Measurements from ENCODE around the gene CLEC1A. TPM values are rescaled to one million over a fixed set of nuclear protein-coding genes. Genes with fewer than 3 reads are reported as not detected.

Gene CLEC1A, protein sequence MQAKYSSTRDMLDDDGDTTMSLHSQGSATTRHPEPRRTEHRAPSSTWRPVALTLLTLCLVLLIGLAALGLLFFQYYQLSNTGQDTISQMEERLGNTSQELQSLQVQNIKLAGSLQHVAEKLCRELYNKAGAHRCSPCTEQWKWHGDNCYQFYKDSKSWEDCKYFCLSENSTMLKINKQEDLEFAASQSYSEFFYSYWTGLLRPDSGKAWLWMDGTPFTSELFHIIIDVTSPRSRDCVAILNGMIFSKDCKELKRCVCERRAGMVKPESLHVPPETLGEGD
- 18.7 and 24.4 TPM in 2 replicates for total RNA-seq

DNA sequence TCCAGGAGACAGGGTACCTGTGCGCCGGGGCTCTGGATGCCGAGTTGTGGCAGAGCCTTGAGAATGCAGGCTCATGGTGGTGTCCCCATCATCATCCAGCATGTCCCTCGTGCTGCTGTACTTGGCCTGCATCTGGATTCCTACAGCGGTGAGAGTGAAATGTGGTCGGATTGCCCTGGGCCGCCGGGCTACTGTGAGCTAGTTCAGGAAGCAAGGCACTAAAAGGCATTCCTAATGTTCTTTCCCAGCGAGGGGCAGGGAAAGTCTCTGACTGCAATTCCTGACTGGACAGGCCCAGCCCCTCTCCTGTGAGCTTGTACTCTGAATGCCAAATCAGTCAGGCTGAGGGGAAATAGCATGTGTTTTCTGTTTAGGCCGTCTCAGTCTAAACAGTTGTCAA is at the start of gene CLEC1A:
Gene CLEC1A, minus strand, starts transcription at position 195 of the 400 bp plus-strand sequence. Its CDS starts 63 bp downstream, at position 132.

DNA sequence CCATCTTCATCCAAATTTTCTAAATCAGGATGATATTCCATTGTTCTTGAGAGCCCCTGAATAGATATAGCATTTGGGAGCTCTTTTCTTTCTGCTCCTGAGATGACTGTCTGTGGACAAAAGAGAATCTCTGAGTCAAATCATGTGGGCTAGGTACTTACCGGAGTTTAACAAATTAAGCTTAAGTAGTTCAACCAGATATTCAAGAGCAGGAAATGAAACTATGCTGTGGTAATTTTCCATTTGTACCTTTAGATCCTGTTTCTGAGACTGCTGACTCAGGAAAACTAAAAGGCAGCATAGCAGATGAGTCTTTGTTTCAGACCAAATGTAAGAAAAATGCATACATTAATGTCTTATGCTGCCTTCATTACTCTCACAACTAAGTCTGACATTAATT is 31.3 kb upstream of the CLEC1A start, which contains the start of gene CLEC7A:
Gene CLEC7A, minus strand, starts transcription at position 158 of the 400 bp plus-strand sequence. Its CDS starts 117 bp downstream, at position 41.

DNA sequence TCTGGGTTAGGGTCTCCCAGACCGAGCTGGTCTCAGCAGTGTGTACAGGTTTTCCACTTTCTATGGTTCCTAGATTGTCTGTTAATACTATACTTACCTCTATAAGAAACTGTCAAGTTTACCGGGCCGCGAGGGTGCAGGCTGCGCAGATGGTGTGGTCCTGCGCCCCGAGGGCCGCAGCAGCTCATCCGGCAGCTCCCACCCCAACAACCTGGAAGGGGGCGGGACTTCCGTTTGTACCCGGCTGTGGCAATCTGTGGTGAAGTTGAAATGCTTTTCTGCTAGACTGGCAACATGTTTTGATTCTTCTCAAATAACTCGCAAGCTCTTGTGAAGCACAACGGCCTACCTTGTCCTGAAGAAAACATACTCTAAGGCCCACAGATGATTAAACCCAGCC is 68.3 kb downstream of the CLEC1A start, which contains the start of gene CLEC9A:
Gene CLEC9A, plus strand, starts transcription at position 237 of the 400 bp plus-strand sequence. CDS start 22,006 bp downstream, outside the sequence.

Other genes with a start within 250 kb of the CLEC1A start
- gene CLEC2B, start 229.6 kb downstream of the CLEC1A start, total RNA-seq = 39.6 and 39.8 TPM in 2 replicates
- not detected in 2 replicates for gene KLRF2, start 217.5 kb downstream of the CLEC1A start, total RNA-seq
- gene CLEC2A, start 166.6 kb downstream of the CLEC1A start, total RNA-seq = not detected in 2 replicates
- not detected in 2 replicates for gene CLEC12A, start 127.6 kb downstream of the CLEC1A start, total RNA-seq
- gene CLEC1B, start 99.9 kb downstream of the CLEC1A start, total RNA-seq = not detected in 2 replicates
- gene CLEC12B, start 88.4 kb downstream of the CLEC1A start, total RNA-seq = 0.32 and 0.46 TPM in 2 replicates
- not detected in 2 replicates for gene CLEC9A, start 68.3 kb downstream of the CLEC1A start, total RNA-seq
- 0.46 TPM in 1 of 2 replicates, not detected in the other for gene CLEC7A, start 31.2 kb upstream of the CLEC1A start, total RNA-seq
- not detected in 2 replicates for gene OLR1, start 73.1 kb upstream of the CLEC1A start, total RNA-seq
- gene TMEM52B, start 80.0 kb upstream of the CLEC1A start, total RNA-seq = not detected in 2 replicates
- gene GABARAPL1, start 113.9 kb upstream of the CLEC1A start, total RNA-seq = 38.8 and 46.4 TPM in 2 replicates
- under 0.01 and 0.30 TPM in 2 replicates for gene KLRD1, start 208.9 kb upstream of the CLEC1A start, total RNA-seq